ENCODE measurements around the gene HJURP.
A peak's percentile ranks its signal among the peaks of the same experiment; 100 is the strongest.

Gene HJURP

DNA sequence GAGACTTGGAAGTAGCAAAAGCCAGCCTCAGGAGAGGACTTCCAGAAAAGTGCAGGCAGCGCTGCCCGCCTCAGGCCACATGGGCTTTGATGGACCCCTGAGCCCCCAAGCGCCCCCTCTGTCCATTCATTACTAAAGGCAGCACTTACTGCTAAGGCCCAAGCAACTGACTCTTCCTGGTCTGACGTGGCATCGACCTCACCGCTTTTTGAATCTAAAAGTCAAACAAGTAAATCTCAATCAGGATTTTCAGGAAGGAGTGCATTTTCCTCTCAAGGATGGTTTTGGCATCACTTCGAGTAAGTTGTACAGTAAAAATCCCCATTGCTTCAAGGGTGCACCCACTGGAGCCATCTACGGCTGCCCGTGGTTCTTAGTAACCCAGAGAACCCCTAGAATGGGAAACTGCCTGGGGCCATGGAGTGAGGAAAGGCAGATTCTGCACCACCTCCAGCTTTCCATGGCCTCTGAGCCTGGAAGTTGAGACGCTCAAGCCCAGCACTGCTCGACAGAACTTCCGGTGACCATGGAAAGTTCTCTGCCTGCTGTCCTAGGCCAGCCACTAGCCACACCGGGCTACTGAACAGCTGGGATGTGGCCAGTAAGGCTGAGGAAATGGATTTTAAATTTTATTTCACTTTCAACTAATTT is 7.0 kb downstream of the HJURP start:
- DNase-seq: no peak

DNA sequence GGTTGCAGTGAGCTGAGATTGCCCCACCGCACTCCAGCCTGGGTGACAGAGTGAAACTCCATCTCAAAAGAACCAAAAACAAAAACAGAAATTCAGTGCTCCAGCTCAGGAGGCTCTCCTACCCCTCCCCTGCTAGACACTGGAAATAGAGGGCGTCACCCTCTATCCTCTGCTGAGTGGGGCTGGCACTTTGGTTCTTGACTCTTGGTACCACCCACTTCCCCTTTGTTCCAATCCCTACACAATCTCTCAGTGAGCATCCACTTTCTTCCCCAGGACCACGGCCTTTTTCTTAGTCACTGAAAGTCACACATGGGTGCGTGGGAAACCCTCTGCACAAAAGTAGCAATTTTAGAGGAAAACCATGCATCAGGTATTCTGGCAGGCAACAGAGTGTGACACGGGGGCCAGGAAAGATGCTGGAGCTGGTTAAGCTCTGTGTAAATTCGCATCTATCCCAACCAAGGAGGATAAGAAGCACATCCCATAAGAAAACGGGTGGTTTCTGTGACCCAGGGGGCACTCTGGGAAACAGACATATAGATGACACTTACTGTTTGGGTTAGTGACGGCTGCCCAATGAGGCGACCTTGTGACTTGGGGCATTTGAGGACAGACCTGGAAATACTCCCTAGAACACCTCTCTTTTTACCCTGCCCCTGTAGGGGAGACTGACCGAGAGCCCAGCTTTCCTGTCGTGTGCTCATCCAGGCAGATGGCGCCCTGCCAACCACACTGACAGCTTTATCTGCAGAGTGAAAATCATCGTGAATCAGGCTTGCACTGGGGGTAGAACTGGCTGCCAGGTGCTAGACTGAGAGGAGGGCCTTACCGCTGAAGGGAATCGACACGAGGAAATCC is 7.7 kb downstream of the HJURP start:
- no peak for DNase-seq

DNA sequence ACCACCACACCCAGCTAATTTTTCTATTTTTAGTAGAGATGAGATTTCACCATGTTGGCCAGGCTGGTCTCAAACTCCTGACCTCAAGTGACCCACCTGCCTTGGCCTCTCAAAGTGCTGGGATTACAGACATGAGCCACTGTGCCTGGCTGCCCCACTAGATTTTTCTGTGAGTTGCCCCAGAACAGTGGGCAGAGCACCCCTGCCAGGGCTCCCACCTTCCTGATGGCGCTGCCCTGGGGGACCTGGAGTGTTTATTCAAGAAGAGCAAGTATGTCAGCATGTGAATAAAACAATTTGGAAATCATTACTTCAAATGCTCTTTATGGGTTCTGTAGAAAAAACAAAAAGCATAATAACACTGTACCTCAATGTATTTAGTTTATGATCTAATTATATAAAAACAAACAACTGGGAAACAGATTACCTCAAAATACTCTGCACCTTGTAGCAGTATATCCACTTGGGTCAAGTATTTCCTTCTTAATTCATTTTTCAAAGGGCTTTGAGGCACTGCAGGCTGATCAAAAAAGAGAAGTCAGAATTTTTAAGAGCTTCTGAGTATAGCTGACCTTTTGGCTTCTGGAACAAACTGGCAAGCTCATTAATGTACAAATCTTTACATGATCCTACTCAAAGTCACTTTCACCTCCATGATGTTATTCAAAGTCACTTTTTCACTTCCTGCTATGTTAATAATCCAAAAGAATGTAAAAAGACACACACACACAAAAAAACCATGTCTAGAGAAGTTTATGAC is 8.9 kb downstream of the HJURP start:
- no peak for DNase-seq

DNA sequence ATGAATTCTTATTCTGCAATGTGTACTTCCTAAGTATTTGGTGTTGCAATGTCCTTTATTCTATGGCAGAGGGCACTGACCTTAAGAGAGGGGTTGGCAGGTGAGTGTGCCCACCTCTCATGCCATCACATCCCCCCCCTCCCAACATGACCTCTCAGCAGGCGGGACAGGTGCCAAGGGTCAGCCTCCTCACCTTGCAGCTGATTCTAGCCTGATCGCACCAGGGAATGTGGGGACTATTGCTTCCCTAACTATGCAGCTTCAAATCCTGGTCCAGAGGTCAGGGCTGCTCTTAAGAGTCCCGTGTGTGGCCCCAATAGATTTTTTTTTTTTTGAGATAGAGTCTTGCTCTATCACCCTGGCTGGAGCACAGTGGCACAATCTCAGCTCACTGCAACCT is 9.5 kb downstream of the HJURP start:
- no peak for DNase-seq

DNA sequence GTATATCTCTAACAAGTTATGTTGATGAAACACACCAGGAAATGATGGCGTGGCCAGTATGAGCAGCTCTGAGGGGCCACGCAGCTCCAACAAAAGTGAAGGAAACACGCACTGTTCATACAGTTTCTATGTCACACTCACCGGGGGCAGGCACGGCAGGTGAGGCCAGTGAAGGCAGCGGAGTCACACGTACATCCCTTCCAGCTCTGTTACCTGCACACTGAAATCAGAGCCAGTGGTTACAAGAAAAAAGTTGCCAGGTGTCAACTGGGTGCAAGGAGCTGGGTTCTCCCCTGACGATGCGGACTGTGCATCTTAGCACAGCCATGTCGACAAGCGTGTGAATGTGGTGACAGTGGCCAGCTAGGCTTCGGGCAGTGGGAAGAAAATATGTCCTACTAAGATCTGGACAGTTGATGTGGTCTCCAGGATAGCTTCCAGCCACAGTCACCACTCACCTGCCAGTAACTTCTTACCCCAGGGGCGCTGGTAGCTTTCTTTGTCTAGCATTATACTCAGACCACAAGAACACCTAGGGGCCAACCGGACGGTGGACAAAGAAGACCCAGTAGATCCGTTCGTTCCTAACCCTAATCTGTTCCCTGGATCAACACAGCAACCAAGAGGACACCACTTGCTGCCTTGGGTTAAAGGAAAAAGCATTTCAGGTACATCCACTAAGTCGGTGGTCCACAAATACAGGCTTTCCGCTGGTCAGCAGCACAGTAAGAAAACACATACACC is 10.1 kb downstream of the HJURP start:
- no peak for DNase-seq

DNA sequence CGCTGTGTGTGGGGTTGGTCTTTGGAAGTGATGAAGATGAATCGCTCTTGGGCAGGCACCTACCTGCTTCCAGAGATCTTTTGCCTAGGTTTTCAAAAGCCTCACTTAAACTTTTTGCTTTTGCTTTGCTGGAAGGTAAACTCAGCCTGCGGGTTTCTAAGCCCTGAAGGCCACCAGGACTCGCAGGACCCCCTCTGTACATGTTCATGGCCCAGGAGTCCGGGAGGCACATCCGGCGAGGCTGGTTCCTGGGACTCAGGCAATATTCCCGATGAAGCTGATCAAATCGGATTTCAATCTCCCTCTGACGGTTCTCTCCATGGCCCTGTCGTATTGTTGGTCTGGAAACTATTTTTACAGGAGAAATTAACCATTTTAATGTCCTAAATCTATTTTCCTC is 13.2 kb downstream of the HJURP start:
- DNase-seq: no peak

DNA sequence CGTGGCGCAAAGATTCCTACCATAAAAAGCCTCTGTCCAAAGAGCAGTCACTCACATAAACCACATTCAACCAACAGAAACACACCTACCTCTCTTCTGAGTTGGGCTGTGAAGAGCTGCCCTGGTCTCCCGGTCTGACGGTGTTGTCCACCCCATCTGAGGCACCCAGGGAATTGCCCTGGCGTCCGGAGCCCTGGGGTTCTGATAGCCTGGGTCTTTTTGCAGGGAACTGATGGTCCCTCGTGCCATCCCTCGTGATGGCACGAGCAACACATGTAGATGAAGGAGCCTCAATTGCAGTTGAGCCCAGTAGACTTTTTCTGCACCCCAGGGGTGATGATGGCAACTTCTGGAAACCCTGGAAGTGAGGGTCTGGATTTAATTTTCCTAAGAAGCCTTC is 13.8 kb downstream of the HJURP start:
- DNase-seq: no peak

DNA sequence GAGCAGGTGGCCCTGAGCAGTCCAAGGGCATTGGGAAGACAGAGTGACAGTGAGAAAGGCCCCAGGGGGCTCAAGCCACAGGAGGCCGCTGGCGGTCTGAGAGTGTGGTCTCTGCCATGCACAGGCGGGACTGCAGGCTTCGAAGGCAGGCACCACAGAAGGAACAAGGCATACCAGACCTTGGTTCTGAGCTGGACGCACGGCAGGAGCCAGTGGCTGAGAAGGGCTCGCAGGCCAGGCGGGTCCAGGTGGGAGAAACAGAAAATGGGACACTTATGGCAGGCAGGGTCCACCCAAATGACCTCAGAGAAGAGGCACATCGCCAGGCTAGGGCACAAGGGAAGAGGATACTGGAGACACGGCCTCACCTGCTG is 14.9 kb downstream of the HJURP start:
- DNase-seq: no peak

DNA sequence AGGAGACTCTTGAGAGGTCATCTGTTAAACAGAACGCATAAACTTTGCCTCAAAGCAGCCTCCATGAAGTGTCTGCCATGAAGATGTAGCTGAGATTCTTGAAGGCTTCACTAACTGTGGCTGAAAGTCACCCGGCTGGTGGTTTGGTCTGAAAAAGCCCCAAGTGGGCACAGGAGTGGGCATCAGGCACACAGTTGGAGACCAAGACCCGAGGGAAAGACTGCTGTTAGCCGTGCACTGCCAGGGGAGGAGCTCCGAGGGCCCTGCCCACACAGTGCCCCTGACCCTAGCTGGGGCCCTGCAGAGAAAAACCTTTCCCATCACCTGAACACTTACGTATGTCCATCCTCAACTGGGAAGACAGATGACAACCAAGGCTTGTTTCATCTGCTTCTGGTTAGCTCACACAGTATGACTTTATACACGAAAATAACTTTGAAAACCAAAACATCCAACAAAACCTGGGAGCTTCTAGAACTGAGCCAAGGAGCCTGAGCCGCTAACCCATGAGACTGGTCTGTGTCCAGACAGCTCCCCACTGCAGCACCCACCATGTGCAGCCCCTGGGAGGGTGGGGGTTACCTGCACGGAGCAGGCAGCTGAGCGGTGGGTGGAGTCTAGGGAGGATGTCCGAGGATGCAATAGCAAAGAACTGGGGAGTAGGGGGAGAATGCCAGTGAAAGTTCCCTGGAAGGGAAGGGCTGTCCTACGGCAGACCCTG is 15.4 kb downstream of the HJURP start:
- DNase-seq: no peak

DNA sequence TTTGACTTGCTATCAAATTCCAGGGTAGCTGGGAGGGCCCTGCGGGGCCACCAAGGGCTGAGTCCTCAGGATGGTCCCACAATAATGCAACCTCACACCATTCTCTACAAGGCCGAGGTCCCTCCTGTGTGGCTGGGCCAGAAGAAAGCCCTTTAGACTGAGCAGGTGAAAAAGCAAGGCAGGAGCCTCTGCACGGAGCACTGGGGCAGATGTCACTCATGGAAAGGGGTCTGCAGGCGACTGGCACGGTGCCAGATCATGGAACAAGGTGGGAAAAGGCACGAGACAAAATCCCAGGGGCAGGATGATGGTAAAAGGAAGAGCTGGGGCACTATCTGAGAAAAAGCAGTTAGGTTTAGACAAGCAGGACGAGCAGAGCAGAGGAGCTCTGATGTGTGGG is 16.1 kb downstream of the HJURP start:
- DNase-seq: no peak

DNA sequence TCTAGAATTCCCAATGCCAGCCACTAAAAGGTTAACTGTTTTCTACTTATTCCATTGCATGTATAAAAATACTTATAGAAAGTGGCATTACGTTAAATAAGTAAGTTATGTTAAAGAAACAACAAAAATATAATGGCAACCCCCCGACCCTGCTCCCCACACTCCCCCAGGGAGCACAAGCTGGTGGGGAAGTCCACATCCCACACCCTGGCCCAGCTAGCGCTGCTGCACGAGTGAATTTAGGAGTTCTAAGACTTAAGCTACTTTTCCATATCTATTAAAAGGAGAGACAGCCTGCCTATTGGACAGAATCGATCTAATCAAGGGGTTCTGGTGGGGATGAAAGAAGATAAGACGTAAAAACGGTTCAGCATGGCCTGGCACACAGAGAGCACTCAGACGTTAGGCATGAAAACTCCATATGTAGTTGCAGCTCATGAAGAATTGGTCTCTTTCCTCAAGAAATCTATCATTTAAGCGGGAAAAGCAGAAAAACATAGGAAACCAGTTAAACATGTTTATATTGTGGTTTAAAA is 16.6 kb downstream of the HJURP start:
- DNase-seq: no peak

DNA sequence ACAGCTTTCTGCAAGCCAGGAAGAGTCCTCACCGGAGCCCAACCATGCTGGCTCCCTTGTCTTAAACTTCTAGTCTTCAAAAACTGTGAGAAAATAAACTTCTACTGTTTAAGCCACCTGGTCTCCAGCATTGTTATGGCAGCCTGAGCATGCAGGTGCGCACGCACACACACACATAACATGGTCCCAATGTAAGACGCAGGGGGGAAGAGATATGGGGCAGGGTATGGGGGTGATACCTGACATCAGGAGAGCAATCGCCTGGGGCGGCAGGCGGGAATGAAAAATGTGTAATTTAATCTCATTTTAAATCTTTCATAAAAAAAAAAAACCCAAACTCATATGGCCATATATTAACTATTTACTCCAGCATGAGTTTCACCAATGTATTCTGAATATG is 18.0 kb downstream of the HJURP start:
- DNase-seq: no peak

DNA sequence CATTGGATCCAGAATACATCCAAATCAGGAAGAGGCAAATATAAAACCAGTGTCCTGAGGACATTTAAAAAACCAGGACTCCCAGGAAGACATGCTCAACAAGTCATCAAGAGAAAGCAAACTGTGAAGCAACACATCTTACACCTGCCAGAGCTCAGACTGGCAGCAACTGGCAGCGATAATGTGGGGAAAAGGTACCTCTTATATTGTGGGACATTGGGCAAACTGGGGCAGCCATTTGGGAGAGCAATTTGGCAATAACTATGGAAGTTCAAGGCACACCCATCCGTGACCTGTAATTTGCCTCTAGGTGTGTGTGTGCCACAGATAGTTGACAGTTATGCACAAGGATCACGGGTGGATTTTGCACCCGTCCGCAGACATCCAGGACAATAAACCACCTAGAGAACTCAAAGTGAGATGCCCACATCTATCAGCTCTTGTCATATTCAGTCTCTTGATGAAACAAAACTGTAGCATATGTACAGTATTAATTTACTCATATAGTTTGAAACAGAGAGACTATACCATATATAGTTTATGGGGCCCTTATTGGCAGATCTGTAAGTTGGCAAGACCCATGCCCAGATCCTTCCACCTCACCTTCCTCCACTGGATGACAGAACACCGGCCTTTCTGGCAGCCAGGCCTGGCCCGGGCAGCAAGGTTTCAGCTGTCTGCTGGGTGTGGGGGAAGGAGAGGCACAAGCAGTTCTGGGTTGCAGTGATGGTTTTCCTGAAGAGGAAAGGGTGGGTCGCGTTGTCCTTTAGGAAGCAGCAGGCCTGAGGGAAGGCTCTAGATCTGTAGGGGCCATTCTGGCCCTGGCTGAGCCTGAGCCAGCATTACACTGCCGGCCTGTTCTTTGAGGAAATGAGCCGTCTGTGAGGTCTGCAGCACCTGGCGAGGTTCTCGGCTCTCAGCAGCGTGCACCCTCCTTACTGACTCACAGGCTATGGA is 18.8 kb downstream of the HJURP start:
- DNase-seq: no peak

DNA sequence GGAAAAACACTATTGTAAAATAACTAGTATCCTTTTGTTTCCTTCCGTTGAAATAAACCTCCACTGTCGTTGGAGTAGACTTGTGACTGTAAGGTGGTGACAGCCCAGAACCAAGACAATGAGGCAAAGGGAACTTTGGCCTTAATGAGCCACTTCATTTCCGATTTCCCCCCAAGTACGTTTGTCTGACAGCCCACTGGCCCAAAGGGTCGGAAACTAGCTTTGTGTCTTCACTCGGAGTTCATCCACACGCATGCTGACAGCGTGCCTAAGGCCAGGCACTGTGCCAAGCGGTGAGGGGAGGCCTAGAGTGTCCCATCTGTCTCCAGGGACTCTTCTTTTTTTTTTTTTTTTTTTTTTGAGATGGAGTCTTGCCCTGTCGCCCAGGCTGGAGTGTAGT is 21.0 kb downstream of the HJURP start:
- peak; percentile 41 for DNase-seq

DNA sequence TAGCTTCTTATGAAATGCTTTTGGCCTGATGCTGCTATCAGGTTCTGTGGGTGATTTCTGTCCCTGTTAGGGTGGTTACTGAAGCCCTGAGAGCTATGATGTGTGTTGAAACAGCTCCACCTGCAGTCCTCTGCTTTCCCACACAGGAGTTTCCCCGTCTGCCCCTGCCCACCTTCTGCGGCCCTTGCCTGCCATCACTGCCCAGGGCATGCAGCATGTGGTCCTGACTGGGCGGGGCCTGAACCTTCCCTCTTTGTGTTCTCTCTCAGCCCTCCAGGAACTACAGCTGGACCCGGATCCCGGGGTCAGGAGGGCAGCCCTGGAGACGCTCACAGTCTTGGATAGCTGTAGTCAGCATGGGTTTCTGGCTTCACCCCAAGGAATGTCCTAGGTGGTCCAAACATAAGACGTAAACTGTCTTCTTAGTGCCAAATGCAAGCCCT is 21.4 kb downstream of the HJURP start:
- no peak for DNase-seq

DNA sequence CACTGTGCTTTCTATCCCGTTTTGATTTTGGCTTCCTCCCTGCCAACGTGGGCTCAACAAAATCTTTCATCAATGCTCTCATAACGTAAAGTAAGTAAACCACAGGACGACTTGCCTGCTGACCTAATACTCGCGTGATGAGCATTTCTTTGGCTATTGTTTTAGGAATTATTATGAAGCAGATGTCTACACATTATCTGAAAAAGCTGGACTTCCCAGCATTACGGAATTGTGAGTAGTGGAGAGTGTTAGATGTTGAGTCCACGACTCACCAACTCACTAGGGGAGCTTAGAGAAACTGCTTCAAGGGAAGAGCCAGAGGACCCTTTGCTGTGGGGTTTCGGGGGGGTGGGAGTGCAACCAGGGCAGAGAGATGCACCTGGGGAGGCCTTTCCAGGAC is 21.9 kb downstream of the HJURP start:
- DNase-seq: no peak

DNA sequence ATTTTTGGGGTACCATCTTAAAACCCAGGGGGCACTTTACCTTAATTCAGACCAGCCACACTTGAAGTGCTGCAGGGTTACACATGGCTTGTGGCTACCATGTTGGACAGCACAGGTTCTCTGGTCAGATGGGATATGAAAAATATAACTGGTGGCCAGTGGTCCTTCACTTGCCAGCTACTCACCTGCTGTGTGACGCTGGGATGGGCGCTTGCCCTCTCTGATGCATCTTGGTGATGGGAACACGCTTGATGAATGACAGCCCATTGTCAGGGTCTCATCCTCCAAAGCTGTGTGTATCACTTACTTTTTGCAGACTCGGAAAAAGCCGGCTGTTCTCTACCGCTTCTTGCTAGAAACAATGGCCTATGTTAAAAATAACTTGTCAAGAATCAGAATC is 22.5 kb downstream of the HJURP start:
- no peak for DNase-seq

DNA sequence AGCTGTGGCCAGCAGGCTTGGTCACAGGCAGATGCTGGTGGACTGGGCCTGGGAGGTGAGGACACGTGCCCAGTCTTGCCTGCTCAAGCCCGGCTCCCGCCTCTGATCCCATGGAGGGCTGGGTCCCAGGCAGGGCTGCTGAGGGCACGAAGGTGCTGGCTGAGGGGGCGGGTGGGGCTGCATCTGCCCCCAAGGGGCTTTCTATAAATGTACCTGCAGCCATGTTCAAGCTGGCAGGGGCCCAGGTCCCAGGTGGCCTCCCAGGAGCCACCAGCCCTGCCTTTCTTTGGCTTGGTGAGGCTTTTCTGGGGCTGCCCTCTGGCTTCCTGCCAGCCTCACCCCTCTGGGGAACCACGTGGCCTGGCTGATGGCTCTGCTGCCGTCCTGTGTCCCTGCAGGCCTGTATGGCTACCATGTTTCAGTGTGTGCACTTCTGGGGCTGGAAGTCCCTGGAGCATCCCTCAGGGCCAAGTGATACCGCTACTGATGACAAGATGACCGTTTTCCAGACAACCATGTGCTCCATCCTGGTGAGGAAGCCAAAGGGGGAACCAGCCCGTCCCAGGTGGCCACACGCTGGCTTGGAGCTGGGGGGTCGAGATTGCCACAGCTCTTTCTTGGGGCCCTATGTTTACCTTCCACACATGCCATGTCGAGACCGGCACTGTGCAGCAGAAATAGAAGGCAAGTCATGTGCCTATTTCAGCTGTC is 23.2 kb downstream of the HJURP start:
- no peak for DNase-seq

DNA sequence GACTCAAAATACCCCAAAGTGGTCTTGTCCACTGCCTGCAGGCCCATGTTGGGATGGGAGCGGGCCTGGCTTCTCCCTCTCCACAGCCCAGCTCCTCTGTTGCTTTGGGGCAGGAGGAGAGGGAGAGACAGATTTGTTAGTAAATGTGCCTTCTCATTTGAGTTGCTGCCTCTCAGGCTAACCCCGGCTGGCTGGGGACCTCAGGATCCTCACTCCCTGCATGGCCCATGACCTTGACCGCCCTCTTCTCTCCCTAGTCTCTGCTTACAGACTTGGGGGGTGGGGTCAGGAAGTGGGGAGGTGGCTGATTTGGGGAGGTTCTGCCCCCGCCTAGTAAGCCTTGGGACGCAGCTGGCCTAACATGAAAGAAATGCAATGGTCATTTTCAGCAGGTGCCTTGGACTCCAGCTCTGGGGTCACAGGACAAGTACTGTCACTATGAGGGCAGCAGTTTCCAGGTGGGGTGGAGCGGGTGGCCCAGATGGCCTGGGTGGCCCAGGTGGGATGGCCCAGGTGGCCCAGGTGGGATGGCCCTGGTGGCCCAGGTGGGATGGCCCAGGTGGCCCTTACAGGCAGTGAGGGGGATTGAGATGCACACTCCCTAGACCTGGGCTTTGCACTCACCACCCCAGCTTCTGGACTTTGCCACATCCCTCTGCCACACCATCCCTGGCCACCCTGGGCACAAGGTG is 24.1 kb downstream of the HJURP start:
- DNase-seq: no peak
